HG03045 (cell line): ENCODE results near the gene ACAD11.

ENCODE experiments used
- ATAC-seq: cut with Tn5 transposase; IDR thresholded peaks from one replicate; pipeline ENCODE4 v1.9.1; 2021; ENCODE audit warnings: mild to moderate bottlenecking, moderate library complexity; ENCODE audit not compliant: unreplicated experiment

Gene ACAD11

DNA sequence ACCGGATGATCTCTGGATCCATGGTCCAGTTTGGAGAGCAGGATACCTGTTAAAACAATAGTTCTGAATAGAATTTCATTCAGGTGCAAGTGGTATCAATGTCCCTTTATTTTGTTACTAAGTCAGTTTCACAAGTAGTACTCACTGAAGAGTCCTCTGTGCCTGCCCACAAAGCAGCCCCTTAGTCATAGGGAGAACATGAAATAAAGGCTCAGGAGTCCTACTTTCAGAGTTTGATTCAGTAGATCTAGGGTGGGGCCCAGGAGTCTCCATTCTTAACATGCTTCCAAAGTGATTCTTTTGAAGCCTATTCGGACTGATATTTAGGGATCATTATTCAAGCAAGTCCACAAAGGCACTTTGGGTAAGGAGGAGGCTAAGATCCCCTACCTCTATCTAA, 142.3 kb downstream of the ACAD11 start:
- ATAC-seq = no peak

DNA sequence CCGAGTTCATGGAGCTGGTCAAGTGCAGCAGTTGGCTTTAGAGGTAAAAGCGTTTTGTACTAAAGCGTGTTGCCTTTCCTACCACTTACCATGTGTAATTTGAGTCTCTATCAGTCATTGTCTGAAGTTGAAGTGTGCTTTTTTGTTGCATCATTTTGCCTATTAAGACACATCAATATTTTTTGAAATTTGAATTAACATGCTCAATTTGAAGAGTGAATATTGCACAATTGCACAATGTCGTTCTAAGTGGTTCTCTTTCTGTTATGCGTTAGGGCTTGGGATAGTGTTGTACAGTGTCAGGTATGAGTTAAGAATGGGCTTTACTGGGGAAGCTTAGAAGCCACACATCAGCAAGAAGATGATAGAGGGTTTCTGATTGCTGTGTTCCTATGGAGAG, 146.6 kb downstream of the ACAD11 start:
- ATAC-seq = no peak

DNA sequence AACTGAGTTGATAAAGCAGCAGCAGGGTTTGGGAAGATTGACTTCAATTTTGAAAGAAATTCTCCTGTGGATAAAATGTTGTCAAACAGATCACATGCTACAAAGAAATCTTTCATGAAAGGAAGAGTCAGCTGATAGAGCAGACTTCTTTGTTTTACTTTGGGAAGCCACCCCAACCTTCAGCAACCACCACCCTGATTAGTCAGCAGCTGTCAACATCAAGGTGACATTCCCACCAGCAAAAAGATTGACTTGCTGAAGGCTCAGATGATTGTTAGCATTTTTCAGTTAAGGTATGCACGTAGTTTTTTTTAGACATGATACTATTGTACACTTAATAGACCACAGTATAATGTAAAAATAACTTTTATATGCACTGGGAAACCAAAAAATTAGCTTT, 150.1 kb downstream of the ACAD11 start:
- ATAC-seq = no peak

DNA sequence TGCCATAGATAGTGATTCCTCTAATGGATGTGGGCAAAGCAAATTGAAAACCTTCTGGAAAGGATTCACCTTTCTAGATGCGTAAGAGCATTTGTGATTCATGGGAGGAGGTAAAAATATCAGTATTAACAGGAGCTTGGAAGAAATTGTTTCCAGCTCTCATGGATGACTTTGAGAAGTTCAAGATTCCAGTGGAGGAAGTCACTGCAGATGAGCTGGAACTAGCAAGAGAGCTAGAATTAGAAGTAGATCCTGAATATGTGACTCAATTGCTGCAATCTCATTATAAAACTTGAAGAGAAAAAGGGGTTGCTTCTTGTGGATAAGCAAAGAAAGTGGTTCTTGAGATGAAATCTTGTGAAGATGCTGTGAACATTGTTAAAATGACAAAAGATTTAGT, 150.5 kb downstream of the ACAD11 start:
- ATAC-seq = no peak
